ENCODE results near the gene CISH.

Gene CISH

DNA sequence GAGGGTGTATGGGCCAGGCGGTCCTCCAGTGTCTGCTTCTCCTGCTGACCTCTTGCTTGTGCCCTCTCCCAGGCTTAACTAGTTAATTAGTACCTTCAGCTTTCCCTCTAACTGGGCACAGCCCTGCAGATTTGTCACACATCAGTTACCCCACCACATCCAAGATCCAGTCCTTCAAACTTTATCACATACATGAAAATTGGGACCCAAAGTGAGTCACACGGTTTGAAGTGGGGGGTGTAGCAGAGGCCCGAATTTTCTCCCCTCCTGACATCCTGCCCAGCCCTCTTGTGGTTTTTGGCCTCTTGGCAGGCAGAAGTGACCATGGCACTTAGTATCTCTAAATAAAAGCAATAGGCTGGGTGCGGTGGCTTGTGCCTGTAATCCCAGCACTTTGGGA lies 9.2 kb upstream of the CISH start:
- peak overlapping the region; percentile 43 for H3K27ac ChIP-seq
- TF ChIP-seq, protein P1, sequence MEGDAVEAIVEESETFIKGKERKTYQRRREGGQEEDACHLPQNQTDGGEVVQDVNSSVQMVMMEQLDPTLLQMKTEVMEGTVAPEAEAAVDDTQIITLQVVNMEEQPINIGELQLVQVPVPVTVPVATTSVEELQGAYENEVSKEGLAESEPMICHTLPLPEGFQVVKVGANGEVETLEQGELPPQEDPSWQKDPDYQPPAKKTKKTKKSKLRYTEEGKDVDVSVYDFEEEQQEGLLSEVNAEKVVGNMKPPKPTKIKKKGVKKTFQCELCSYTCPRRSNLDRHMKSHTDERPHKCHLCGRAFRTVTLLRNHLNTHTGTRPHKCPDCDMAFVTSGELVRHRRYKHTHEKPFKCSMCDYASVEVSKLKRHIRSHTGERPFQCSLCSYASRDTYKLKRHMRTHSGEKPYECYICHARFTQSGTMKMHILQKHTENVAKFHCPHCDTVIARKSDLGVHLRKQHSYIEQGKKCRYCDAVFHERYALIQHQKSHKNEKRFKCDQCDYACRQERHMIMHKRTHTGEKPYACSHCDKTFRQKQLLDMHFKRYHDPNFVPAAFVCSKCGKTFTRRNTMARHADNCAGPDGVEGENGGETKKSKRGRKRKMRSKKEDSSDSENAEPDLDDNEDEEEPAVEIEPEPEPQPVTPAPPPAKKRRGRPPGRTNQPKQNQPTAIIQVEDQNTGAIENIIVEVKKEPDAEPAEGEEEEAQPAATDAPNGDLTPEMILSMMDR (conservative IDR thresholded peaks at IDR 0.05) = no peak
- no peak for TF ChIP-seq ZFX (IDR thresholded peaks at IDR 0.05)

DNA sequence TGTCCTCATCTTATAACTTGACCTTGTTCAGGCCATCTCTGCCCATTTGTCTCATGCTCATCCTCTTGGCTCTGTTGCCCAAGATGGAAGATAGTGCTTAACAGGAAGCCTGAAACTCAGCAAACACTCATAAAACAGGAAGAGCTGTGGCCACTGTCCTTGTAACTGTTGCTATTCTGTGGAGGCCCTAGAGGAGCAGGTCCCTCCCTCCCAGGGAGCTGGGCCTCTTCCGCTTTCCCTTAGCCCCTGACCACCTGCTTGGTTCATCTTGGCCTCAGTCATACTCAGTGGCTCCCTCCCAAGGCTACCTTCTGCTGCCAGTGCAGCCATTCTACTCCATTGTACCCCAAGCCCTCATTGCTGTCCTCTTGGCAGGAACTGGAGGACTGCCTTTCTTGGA lies 8.8 kb upstream of the CISH start:
- peak overlapping the region; percentile 43 for H3K27ac ChIP-seq
- TF ChIP-seq, protein P1 (conservative IDR thresholded peaks at IDR 0.05) = no peak
- no peak for TF ChIP-seq ZFX (IDR thresholded peaks at IDR 0.05)

DNA sequence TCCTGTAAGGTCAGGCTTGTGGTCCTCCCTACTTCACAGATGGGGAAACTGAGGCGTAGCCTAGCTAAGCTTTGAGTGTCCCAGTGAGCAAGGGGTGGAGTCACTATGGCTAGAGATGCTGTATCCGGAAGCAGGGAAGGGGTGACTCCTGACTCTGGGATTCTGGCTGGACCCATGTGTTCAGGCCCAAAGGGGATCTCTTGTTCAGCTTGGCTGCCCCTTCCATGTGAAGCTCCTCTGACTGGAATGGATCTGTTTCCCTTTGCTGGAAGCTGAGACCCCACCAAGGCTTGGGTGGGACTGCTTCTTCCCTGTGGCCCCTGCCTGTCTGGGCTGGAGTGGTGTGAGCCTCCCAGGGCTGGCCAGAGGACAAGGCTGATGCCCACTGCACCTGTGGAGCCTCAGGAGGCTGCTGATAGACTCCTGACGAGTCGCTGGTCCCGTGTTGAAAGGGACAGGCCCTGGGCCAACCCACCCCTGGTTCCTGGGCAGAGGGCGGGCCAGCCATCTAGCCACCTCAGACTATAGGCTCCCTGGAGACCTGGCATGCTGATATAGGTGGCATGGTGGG lies 6.4 kb upstream of the CISH start:
- no peak for TF ChIP-seq ZFX (IDR thresholded peaks at IDR 0.05)
- TF ChIP-seq, protein P1 (conservative IDR thresholded peaks at IDR 0.05) = no peak
- peak overlapping the region; percentile 81 for H3K27ac ChIP-seq

DNA sequence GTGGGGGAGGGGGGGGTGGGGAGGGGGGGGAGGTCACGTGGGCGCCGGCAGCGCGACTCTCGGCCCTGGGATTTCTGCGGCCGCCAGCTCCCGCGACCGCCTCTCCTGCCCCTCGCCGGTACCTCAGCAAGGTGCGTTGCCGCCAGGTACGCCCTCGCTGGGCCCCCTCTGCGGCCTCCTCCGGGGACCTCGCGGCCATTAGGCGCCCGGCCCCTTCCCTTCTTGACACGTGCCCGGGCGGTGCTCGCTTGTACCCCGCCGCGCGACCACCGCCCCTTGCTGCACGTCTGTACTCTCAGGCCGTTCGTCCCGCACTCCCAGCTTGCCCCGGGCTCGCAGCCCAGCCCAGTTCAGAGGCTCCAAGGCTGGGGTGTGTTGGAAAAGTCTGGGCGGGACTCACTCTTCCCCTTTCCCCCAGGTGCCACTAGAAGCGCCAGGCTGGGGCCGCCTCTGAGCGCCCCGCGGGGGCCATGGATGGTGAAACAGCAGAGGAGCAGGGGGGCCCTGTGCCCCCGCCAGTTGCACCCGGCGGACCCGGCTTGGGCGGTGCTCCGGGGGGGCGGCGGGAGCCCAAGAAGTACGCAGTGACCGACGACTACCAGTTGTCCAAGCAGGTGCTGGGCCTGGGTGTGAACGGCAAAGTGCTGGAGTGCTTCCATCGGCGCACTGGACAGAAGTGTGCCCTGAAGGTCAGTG lies 5.7 kb upstream of the CISH start, which contains the start of gene MAPKAPK3:
TSS of gene MAPKAPK3 (plus strand) at position 56 of the 696 bp plus-strand sequence. CDS start at position 471, 415 bp downstream.
- H3K27ac ChIP-seq = peak within 1 kb of the TSS; percentile 81
- TF ChIP-seq, protein P1 (conservative IDR thresholded peaks at IDR 0.05) = no peak
- 0 out of 2 replicates have a peak, but pooled peaks have one; percentile 19 for TF ChIP-seq ZFX (IDR thresholded peaks at IDR 0.05)

DNA sequence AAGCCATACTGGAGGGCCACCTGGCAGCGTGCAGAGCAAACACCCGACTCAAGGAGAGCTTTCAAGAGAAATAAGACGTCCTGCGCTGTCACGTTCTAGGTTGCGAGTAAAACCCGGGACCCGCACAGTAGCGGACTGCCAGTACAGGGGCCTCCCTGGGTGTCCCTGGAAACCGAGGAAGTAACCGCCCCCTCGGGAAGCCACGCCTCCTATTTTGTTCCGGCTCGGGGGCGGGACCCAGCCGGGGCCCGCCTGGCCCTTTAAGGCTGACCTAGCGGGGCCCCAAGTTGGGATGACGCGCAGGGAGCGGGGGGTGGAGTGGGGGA lies 5.2 kb upstream of the CISH start:
- H3K27ac ChIP-seq = peak overlapping the region; percentile 81
- TF ChIP-seq, protein P1 (conservative IDR thresholded peaks at IDR 0.05) = no peak
- TF ChIP-seq ZFX (IDR thresholded peaks at IDR 0.05) = no peak

DNA sequence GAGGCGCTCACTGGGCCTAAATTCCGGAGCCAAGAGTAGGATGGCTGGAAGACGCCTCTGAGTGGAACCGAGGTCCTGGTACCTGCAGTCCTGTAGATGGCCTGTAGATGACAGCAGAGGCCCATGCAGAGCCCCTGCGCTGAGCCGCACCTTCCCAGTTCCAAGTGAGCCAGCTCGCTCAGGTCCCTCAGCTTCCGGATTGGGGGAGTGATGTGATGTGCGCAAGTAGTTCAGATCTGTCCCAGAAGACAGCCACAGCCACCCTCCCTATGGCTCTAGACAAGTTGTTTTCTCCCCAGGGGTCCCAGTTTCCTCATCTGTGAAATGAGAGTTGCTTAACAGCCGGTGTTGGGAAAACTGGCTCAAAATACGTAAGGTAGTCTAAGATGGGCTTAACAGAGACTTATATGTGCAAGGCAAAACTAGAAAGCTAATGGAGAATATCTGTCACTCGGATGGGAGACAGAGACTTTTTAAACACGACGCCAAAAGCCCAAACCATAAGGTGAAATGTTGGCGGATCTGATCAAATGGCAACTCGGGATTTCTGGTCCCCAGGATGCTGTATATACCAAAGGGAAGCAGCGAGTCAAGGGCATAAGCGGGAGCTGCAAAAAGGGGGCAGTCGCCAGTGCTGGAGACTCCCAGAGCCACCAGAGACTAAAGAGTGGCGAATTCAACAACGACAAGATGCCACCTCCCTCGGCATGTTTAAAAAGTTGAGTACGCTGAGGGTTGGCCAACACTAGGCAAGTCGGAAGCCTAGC lies 4.6 kb upstream of the CISH start:
- peak overlapping the region; percentile 81; the same call in 1 of the 2 replicates for H3K27ac ChIP-seq
- no peak for TF ChIP-seq ZFX (IDR thresholded peaks at IDR 0.05)
- TF ChIP-seq, protein P1 (conservative IDR thresholded peaks at IDR 0.05) = peak; percentile 99

DNA sequence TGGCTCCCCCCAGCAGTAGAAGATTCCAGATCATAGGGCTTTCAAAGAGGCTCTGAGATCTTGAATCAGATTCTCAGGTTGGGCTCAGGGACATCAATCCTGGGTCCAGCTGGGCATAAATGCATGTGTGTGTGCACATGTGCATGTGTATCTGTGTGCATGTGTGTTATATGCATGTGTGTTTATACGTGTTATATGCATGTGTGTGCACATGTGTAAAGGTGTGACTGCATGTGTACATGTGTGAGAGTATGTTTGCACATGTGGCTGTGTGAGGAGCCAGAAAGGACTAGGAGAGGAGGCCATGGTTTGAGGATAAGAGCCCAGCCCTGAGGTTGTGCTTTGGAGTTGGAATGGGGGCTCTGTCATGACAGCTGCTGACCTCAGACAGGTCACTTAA lies 3.6 kb upstream of the CISH start:
- TF ChIP-seq ZFX (IDR thresholded peaks at IDR 0.05) = no peak
- TF ChIP-seq, protein P1 (conservative IDR thresholded peaks at IDR 0.05) = no peak
- no peak overlapping the region for H3K27ac ChIP-seq
